ENCODE measurements around the gene ENPEP. TPM values are rescaled to one million over a fixed set of nuclear protein-coding genes. Genes with fewer than 3 reads are reported as not detected.

The ENPEP gene
- total and polyA plus RNA-seq, 2 experiments from 2014 or later: 3.7 to 8.7 TPM

GRCh38 chr4:110543577-110543976, 67.6 kb downstream of the ENPEP start:
- Histone ChIP-seq H3K36me3 (replicated peaks; ENCODE audit: insufficient read depth, low read depth) (no peaks in the 10 kb centered on the region), H3K9me3 (ENCODE audit: low read depth) (no peaks in the 10 kb centered on the region), H3K79me2 (no peaks in the 10 kb centered on the region), H3K27ac (no peak overlapping the region), H3K4me1 (ENCODE audit: insufficient read depth) (no peaks in the 10 kb centered on the region), H4K20me1 (ENCODE audit: insufficient read depth, poor library complexity, severe bottlenecking) (no peaks in the 10 kb centered on the region), H3K9me2 (replicated peaks; ENCODE audit: insufficient read depth) (no peaks in the 10 kb centered on the region), H2AFZ (no peak overlapping the region), H3K27me3 (no peaks in the 10 kb centered on the region), H3K4me2 (no peak overlapping the region), H3K4me3 (no peak overlapping the region)
- 78% methylated on average over 2 of the region's 2 CpGs for WGBS (ENCODE audit: low lambda C conversion rate, missing lambda C conversion rate)
- no peak for DNase-seq (ENCODE audit: low spot score)
- TF ChIP-seq CTCF (IDR thresholded peaks at IDR 0.05; ENCODE audit: poor library complexity): no peak
- TF ChIP-seq EZH2 (IDR thresholded peaks at IDR 0.05; ENCODE audit: borderline replicate concordance): no peak
- no peak for TF ChIP-seq EZH2phosphoT487 (IDR thresholded peaks at IDR 0.05; ENCODE audit: low read depth, severe bottlenecking, unreplicated experiment)

DNA sequence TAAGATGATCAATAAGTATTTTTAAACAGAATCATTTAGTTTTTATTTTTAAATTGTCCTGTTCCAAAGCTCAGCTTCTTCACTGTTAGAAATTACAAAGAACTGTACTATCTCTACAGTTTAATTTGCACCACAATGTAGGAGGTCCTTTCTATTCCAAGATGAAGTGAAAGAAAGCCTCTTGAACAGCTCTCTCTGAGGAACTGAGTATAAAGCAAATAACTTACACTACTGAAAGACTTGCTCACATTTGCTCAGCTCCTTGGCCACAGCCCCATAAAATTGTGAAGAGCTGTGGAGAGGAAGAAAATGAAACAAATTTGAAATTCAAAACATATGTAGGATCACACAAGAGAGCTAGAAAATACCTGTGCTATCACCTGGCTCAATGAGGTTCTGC, 68.6 kb downstream of the ENPEP start:
- Histone ChIP-seq H3K27ac (no peak overlapping the region), H3K4me2 (no peak overlapping the region), H3K79me2 (no peaks in the 10 kb centered on the region), H3K27me3 (no peaks in the 10 kb centered on the region), H4K20me1 (ENCODE audit: insufficient read depth, poor library complexity, severe bottlenecking) (no peaks in the 10 kb centered on the region), H3K9me3 (ENCODE audit: low read depth) (no peaks in the 10 kb centered on the region), H2AFZ (no peak overlapping the region), H3K9me2 (replicated peaks; ENCODE audit: insufficient read depth) (no peaks in the 10 kb centered on the region), H3K4me3 (no peak overlapping the region), H3K4me1 (ENCODE audit: insufficient read depth) (no peaks in the 10 kb centered on the region), H3K36me3 (replicated peaks; ENCODE audit: insufficient read depth, low read depth) (no peaks in the 10 kb centered on the region)
- TF ChIP-seq EZH2phosphoT487 (IDR thresholded peaks at IDR 0.05; ENCODE audit: low read depth, severe bottlenecking, unreplicated experiment) (no peak), CTCF (IDR thresholded peaks at IDR 0.05; ENCODE audit: poor library complexity) (no peak), EZH2 (IDR thresholded peaks at IDR 0.05; ENCODE audit: borderline replicate concordance) (no peak)
- DNase-seq (ENCODE audit: low spot score): no peak

DNA sequence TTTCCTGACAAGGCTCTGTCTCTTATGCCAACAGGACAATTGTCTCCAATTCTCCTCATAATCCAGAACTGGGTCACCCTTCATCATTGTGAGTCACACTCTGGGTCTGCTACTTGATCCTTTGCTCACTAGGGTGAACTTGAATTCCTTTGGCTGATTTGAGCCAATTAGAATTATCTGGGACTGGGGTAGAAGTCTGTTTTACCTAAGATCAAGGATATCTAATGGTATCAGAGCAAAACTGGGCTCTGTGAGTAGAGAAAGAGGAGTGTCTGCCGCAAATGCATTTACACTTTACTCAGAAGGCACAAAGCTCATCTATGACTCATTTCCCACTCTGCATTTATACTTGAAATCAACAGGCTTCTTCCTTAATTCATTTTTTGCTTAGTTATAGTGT, 74.3 kb downstream of the ENPEP start:
- WGBS (ENCODE audit: low lambda C conversion rate, missing lambda C conversion rate): 85% methylated on average over 1 of the region's 1 CpG
- no peak overlapping the region for H3K4me2 ChIP-seq
- no peaks in the 10 kb centered on the region for H3K9me2 ChIP-seq (replicated peaks; ENCODE audit: insufficient read depth)
- H3K4me1 ChIP-seq (ENCODE audit: insufficient read depth): no peaks in the 10 kb centered on the region
- H4K20me1 ChIP-seq (ENCODE audit: insufficient read depth, poor library complexity, severe bottlenecking): no peaks in the 10 kb centered on the region
- TF ChIP-seq CTCF (IDR thresholded peaks at IDR 0.05; ENCODE audit: poor library complexity): no peak
- TF ChIP-seq EZH2phosphoT487 (IDR thresholded peaks at IDR 0.05; ENCODE audit: low read depth, severe bottlenecking, unreplicated experiment): no peak
- no peak for TF ChIP-seq EZH2 (IDR thresholded peaks at IDR 0.05; ENCODE audit: borderline replicate concordance)
- DNase-seq (ENCODE audit: low spot score): peak; percentile 12
- no peaks in the 10 kb centered on the region for H3K27me3 ChIP-seq
- H2AFZ ChIP-seq: no peak overlapping the region
- no peaks in the 10 kb centered on the region for H3K79me2 ChIP-seq
- no peak overlapping the region for H3K4me3 ChIP-seq
- no peaks in the 10 kb centered on the region for H3K9me3 ChIP-seq (ENCODE audit: low read depth)
- no peaks in the 10 kb centered on the region for H3K36me3 ChIP-seq (replicated peaks; ENCODE audit: insufficient read depth, low read depth)
- peak overlapping the region; percentile 15 for H3K27ac ChIP-seq

DNA sequence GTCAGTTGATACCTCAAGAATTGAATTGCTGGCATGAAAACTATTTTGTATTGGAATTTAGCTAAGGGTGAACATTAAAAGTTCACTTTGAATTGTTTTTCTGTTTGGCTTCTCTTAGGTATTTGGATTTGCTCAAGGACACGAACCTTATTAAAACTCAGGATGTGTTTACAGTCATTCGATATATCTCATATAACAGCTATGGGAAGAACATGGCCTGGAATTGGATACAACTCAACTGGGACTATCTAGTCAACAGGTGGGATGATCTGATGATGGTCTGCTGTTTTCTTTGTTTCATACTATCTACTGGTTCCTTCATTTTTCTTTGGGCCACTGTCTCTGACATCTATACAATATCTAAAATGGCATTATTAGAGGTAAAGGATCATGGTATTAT, 77.2 kb downstream of the ENPEP start:
- TF ChIP-seq EZH2 (IDR thresholded peaks at IDR 0.05; ENCODE audit: borderline replicate concordance) (no peak), EZH2phosphoT487 (IDR thresholded peaks at IDR 0.05; ENCODE audit: low read depth, severe bottlenecking, unreplicated experiment) (no peak), CTCF (IDR thresholded peaks at IDR 0.05; ENCODE audit: poor library complexity) (no peak)
- Histone ChIP-seq H3K27ac (no peak overlapping the region), H2AFZ (no peak overlapping the region), H3K4me3 (no peak overlapping the region), H3K4me2 (no peak overlapping the region), H3K27me3 (no peaks in the 10 kb centered on the region), H3K9me3 (ENCODE audit: low read depth) (no peaks in the 10 kb centered on the region), H3K36me3 (replicated peaks; ENCODE audit: insufficient read depth, low read depth) (no peaks in the 10 kb centered on the region), H3K79me2 (no peaks in the 10 kb centered on the region), H4K20me1 (ENCODE audit: insufficient read depth, poor library complexity, severe bottlenecking) (no peaks in the 10 kb centered on the region), H3K4me1 (ENCODE audit: insufficient read depth) (no peaks in the 10 kb centered on the region), H3K9me2 (replicated peaks; ENCODE audit: insufficient read depth) (no peaks in the 10 kb centered on the region)
- no peak for DNase-seq (ENCODE audit: low spot score)
- 73% methylated on average over 2 of the region's 2 CpGs for WGBS (ENCODE audit: low lambda C conversion rate, missing lambda C conversion rate)

Data from hepatocyte (in vitro differentiated cells).